ENCODE data around the gene F8. TPM values are rescaled to one million over a fixed set of nuclear protein-coding genes. Genes with fewer than 3 reads are reported as not detected.
"Not testable (repeated sequence)": the region's sequence is repeated elsewhere in the genome, so short reads cannot be mapped to it uniquely, and the experiment has no call there.

Gene F8
- total RNA-seq, 4 donors from 2014 or later, result 1.2 to 7.4 (median 4.3) TPM

DNA sequence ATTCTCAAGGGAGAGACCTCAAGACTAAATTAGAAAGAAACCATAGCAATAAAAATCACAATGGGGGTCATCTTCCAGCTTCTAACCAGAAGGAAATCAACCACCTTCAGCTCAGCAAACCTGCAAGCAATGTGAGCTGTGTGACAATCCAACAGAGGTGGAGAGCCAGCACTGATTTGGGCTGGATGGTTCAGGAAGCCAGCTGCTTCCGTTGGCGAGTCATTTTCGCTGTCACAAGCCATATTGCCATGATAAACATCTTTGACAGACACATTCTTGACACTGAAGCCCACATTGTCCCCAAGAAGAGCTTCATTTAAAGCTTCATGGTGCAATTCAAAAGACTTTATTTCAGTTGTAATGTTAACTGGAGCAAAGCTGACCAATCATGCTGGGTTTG is 113.7 kb downstream of the F8 start:
- no peak for DNase-seq
- Histone ChIP-seq H3K27ac (no peak overlapping the region), H3K9me3 (no peaks in the 10 kb centered on the region), H3K36me3 (no peaks in the 10 kb centered on the region), H3K4me3 (no peak overlapping the region), H3K4me1 (no peaks in the 10 kb centered on the region), H3K27me3 (no peaks in the 10 kb centered on the region)
- 81 to 100% methylated on average over 2 to 3 of the region's 3 CpGs for WGBS, 2 donors
- intact Hi-C loops (cut with DNase I), result no loop called here
- TF ChIP-seq POLR2A (IDR thresholded peaks at IDR 0.05) (no peak), CTCF (IDR thresholded peaks at IDR 0.05) (no peak)

DNA sequence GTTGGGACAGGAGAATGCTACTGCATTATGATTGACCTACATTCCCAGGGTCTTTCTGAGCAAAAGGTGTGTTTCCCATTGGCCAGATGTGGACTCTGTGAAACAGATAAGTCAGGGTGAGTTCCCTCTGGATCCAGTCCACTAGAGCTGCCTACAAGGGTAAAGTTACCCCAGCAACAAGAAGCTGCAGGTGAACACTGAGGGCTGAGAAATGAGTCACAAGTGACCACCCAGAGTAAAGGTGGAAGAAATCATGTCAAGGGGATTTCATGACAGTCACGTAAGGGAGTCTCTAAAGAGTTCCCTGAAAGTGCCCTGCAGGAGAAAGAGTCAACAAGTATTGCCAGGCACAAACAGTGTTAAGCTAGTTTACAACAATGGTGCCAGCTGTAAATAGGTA is 120.1 kb downstream of the F8 start:
- no peak overlapping the region for H3K27ac ChIP-seq
- WGBS, 2 donors, result 47 to 67% methylated on average over 1 of the region's 1 CpG
- H3K27me3 ChIP-seq, result no peaks in the 10 kb centered on the region
- no peak for DNase-seq
- TF ChIP-seq POLR2A (IDR thresholded peaks at IDR 0.05) (no peak), CTCF (IDR thresholded peaks at IDR 0.05) (no peak)
- intact Hi-C loops (cut with DNase I), result no loop called here
- H3K4me3 ChIP-seq, result no peak overlapping the region
- no peaks in the 10 kb centered on the region for H3K9me3 ChIP-seq
- H3K36me3 ChIP-seq, result no peaks in the 10 kb centered on the region
- H3K4me1 ChIP-seq, result no peaks in the 10 kb centered on the region

GRCh38 chrX:154900323-154900722 is 122.2 kb downstream of the F8 start:
- no peak overlapping the region for H3K4me3 ChIP-seq
- WGBS, 2 donors, result 85 to 98% methylated on average over 4 to 8 of the region's 8 CpGs
- H3K4me1 ChIP-seq, result no peaks in the 10 kb centered on the region
- no peak overlapping the region for H3K27ac ChIP-seq
- intact Hi-C loops (cut with DNase I), result no loop called here
- H3K27me3 ChIP-seq, result no peaks in the 10 kb centered on the region
- TF ChIP-seq POLR2A (IDR thresholded peaks at IDR 0.05) (no peak), CTCF (IDR thresholded peaks at IDR 0.05) (no peak)
- DNase-seq, result no peak
- no peaks in the 10 kb centered on the region for H3K9me3 ChIP-seq
- H3K36me3 ChIP-seq, result no peaks in the 10 kb centered on the region

DNA sequence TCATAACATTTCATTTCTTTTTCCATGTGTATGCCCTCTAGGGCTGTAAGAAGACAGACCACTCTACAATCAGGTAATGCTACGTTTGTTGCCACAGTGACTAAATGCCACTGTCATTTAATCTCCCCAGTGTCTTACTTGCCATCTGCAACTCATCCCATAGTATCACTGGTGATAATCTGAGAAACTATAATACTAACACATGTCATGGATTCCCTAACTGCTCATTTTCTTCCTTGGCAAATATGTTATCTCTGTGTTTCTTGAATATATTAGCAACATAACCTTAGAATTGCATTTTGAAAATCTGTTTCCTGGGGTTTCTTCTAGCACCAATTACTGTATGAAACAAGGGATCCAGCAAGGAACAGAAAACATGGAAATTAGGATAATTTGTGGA is 130.2 kb downstream of the F8 start:
- TF ChIP-seq CTCF (IDR thresholded peaks at IDR 0.05) (no peak), POLR2A (IDR thresholded peaks at IDR 0.05) (no peak)
- Histone ChIP-seq H3K27me3 (no peaks in the 10 kb centered on the region), H3K27ac (no peak overlapping the region), H3K9me3 (no peaks in the 10 kb centered on the region), H3K4me3 (no peak overlapping the region), H3K36me3 (no peaks in the 10 kb centered on the region), H3K4me1 (no peaks in the 10 kb centered on the region)
- intact Hi-C loops (cut with DNase I), result no loop called here
- 71 to 100% methylated on average over 1 of the region's 1 CpG for WGBS, 2 donors
- DNase-seq, result no peak

- intact Hi-C loops (cut with DNase I), result no loop called here
- H3K4me1 ChIP-seq, result no peaks in the 10 kb centered on the region
- H3K9me3 ChIP-seq, result no peaks in the 10 kb centered on the region
- no peak overlapping the region for H3K27ac ChIP-seq
- no peaks in the 10 kb centered on the region for H3K36me3 ChIP-seq
- no peak for TF ChIP-seq CTCF (IDR thresholded peaks at IDR 0.05)
- TF ChIP-seq POLR2A (IDR thresholded peaks at IDR 0.05), result no peak
- no peaks in the 10 kb centered on the region for H3K27me3 ChIP-seq
- no peak for DNase-seq
- H3K4me3 ChIP-seq, result no peak overlapping the region
- whole genome bisulfite sequencing, 2 donors, result 23 to 62% methylated on average over 1 of the region's 1 CpG
Observed at GRCh38 chrX:154890990-154891639, 131.4 kb downstream of the F8 start.

- DNase-seq; H3K36me3 ChIP-seq; H3K27ac ChIP-seq; H3K27me3 ChIP-seq; H3K4me3 ChIP-seq; H3K9me3 ChIP-seq; H3K4me1 ChIP-seq; intact Hi-C loops (cut with DNase I): not testable (repeated sequence)
- no CpG with 5 or more reads among the region's 62 CpGs for WGBS, 2 donors
Observed at GRCh38 chrX:154886789-154887221, 135.7 kb downstream of the F8 start.

DNA sequence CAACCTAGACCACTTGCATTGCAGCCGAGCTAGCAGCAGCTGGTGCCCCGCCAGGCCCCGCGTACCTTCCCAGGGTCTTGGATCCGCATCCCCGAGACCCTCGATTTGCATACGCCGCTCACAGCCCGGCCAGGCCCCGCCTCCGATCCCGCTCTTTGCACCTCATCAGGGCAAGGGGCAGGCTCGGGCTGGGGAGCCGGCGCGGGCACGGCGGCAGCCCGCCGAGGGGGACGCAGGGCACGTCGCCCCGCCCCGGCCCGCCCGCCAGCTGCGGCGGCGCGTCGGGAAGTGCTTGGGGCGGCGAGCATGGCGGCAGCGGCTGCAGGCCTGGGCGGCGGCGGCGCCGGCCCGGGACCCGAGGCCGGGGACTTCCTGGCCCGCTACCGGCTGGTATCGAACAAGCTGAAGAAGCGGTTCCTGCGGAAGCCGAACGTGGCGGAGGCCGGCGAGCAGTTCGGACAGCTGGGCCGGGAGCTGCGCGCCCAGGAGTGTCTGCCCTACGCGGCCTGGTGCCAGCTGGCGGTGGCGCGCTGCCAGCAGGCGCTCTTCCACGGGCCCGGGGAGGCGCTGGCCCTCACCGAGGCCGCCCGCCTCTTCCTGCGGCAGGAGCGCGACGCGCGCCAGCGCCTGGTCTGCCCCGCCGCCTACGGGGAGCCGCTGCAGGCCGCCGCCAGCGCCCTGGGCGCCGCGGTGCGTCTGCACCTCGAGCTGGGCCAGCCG is 136.3 kb downstream of the F8 start, which contains the start of gene F8A1:
F8A1 (plus strand) TSS at position 287 of the 720 bp plus-strand sequence; CDS start at position 307, 20 bp downstream.
- H3K4me1 ChIP-seq; H3K9me3 ChIP-seq; H3K36me3 ChIP-seq; intact Hi-C loops (cut with DNase I); H3K27me3 ChIP-seq; H3K27ac ChIP-seq; DNase-seq: not testable (repeated sequence)
- no CpG with 5 or more reads among the region's 91 CpGs for WGBS, 2 donors
- peak within 1 kb of the TSS in 1 of 4 donors; percentile 34 for H3K4me3 ChIP-seq

- H3K9me3 ChIP-seq; H3K27ac ChIP-seq; H3K4me1 ChIP-seq; H3K4me3 ChIP-seq; DNase-seq; H3K27me3 ChIP-seq; H3K36me3 ChIP-seq; intact Hi-C loops (cut with DNase I): not testable (repeated sequence)
- WGBS, 2 donors, result no CpG with 5 or more reads among the region's 14 CpGs
Observed at GRCh38 chrX:154885549-154885948, 137.0 kb downstream of the F8 start.
